H7 (cell line): Measurements from ENCODE around the gene VSNL1. TPM values are rescaled to one million over a fixed set of nuclear protein-coding genes. Genes with fewer than 3 reads are reported as not detected.

Experiments used
- DNase-seq: peaks from one replicate; pipeline ENCODE4 v3.0.0; 2012
- H3K27me3 ChIP-seq: 2 replicates; pipeline ENCODE4 v1.6.0; 2011; ENCODE audit warnings: mild to moderate bottlenecking, low read length; ENCODE audit not compliant: control insufficient read depth, insufficient read depth
- H3K36me3 ChIP-seq: replicated peaks from 2 replicates; pipeline ENCODE4 v1.5.1; 2011; ENCODE audit warnings: low read length; ENCODE audit not compliant: control insufficient read depth, insufficient read depth
- H3K4me3 ChIP-seq: 2 replicates; pipeline ENCODE4 v1.5.1; 2011; ENCODE audit warnings: low read depth, mild to moderate bottlenecking, control low read depth, low read length, moderate library complexity; ENCODE audit not compliant: insufficient read depth
- total RNA-seq: library from RNA; depleted of rRNA; stranded (reverse); fragments of >200 nt; shearing (Covaris generic); gene quantifications from 2 replicates; pipeline ENCODE4 v1.2.3, GENCODE V29; 2014

Gene VSNL1
- total RNA-seq, 1 experiment from 2014 or later: 34.8 TPM

GRCh38 chr2:17536416-17536815 lies 4.1 kb upstream of the VSNL1 start:
- DNase-seq: no peak
- Histone ChIP-seq H3K36me3 (no peaks in the 10 kb centered on the region), H3K27me3 (peaks cover 5% of the 10 kb centered on the region; the same call in 1 of the 2 replicates)

GRCh38 chr2:17538022-17538843 lies 2.3 kb upstream of the VSNL1 start:
- Histone ChIP-seq H3K4me3 (peak overlapping the region; percentile 67), H3K27me3 (peaks cover 5% of the 10 kb centered on the region; the same call in 1 of the 2 replicates), H3K36me3 (no peaks in the 10 kb centered on the region)
- DNase-seq: peak; percentile 38

More at GRCh38 chr2:17536416-17536815, 4.1 kb upstream of the VSNL1 start:
- no peak overlapping the region for H3K4me3 ChIP-seq

- peak overlapping the region; percentile 67 for H3K4me3 ChIP-seq
- H3K36me3 ChIP-seq: no peaks in the 10 kb centered on the region
- peaks cover 5% of the 10 kb centered on the region; the same call in 1 of the 2 replicates for H3K27me3 ChIP-seq
- DNase-seq: peak; percentile 72
Measured at GRCh38 chr2:17538844-17539554, 1.5 kb upstream of the VSNL1 start.

DNA sequence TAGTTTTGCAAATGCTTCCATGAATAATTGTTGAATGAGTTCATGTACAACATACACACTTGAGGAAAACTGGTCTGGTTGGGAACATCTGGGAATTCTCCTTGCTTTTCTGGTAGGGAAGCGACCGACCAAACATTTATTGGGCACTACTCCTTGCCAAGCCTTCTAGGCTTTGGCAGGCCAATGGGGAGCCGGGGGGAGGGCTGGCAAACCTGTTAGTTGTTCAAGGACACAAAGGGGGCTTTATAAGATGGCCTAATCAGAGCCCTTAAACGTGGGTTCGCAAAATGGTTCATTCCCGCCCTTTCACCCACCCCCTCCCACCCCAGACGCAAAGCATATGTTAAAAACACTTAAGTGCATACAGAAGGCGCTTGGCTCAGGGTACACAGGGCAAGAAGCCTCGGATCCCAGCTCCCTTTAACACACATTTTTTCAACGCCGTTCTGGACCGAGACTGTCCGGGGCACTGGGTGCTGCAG lies 844 bp upstream of the VSNL1 start:
- peak overlapping the region; percentile 67 for H3K4me3 ChIP-seq
- no peaks in the 10 kb centered on the region for H3K36me3 ChIP-seq
- peaks cover 5% of the 10 kb centered on the region; the same call in 1 of the 2 replicates for H3K27me3 ChIP-seq
- DNase-seq: peak; percentile 39

DNA sequence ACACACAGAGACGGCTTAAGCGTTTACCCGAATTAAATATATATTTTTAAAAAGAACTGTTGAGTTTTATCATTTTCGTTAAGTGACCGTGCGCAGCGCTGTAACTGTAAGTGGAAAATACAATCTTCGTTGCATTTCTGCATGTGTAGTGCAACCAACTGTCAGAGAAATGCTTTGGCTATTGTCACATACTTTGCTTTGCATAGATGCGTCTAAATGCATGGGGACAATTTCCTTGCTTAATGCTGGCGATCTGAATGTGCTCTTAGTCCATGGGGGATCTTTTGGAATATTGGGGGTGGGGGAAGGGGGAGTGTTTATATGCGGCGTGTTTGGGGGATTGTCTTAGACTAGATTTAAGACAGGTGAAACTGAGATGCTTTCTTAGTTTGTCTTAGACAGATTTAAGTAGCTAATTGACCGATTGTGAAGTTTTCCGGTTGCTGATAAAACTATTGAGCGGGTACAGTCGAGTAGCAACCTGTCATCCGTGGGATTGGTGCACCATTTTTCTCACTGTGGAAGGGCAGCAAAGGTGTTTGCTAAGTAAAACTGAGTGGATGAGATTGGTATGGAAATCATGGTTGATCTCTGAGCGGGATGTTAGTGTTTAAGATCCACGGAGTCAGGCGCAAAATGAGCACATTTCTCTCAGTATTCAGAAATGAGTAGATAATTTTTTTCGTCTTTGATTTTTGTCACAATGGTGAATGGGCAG lies 476 bp downstream of the VSNL1 start:
- peak overlapping the region; percentile 67 for H3K4me3 ChIP-seq
- H3K36me3 ChIP-seq: no peaks in the 10 kb centered on the region
- no peak for DNase-seq
- H3K27me3 ChIP-seq: peaks cover 5% of the 10 kb centered on the region; the same call in 1 of the 2 replicates

DNA sequence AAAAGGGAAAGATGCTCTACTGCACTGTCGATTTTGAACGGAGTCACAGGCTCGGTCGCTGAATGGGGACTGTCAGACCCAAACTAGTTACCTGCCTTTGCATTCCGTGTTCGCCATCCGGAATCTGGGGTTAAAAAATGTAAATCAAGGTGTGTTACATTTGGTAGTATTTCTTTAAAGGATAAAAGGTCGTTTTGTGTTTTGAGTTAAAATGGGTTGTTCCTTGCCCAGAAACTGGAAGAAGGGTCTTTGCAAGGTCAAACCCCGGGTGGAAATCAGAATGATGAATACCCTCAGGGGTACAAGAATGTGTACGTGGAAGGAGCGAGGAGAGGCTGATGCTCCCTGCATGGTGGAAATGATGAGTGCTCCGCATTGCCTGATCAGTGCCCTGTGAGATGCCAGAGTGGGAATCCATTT lies 1.0 kb downstream of the VSNL1 start:
- no peak for DNase-seq
- Histone ChIP-seq H3K36me3 (no peaks in the 10 kb centered on the region), H3K4me3 (peak overlapping the region; percentile 67), H3K27me3 (peaks cover 5% of the 10 kb centered on the region; the same call in 1 of the 2 replicates)

DNA sequence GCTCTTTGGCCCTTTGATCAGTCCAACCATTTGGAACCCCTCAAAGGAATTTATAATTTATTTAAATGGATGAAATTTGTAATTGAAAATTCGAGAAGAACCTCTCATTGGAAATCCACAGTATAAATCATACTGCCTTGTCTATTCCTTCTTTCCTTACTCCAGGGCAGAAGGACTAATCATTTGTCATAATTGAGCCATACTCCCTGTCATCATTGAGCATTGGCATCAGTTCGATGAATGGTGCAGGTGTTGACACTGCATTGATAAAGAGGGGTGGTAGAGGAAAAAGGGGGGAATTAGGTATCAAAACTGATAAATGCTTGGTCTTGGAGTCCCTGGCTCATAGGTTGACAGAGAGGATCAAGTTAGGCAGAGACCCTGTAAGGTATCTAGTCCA lies 2.0 kb downstream of the VSNL1 start:
- DNase-seq: no peak
- H3K36me3 ChIP-seq: no peaks in the 10 kb centered on the region
- H3K27me3 ChIP-seq: peaks cover 5% of the 10 kb centered on the region; the same call in 1 of the 2 replicates
- H3K4me3 ChIP-seq: no peak overlapping the region; the same call in 1 of the 2 replicates

GRCh38 chr2:17543131-17543660 lies 2.7 kb downstream of the VSNL1 start:
- DNase-seq: peak; percentile 20
- H3K36me3 ChIP-seq: no peaks in the 10 kb centered on the region
- peak overlapping the region; percentile 20 for H3K4me3 ChIP-seq
- no peaks in the 10 kb centered on the region; the same call in 1 of the 2 replicates for H3K27me3 ChIP-seq

- peak overlapping the region; percentile 20; the same call in 1 of the 2 replicates for H3K4me3 ChIP-seq
- peak; percentile 16 for DNase-seq
- H3K36me3 ChIP-seq: no peaks in the 10 kb centered on the region
- no peaks in the 10 kb centered on the region for H3K27me3 ChIP-seq
Measured at GRCh38 chr2:17543848-17544247, 3.4 kb downstream of the VSNL1 start.

DNA sequence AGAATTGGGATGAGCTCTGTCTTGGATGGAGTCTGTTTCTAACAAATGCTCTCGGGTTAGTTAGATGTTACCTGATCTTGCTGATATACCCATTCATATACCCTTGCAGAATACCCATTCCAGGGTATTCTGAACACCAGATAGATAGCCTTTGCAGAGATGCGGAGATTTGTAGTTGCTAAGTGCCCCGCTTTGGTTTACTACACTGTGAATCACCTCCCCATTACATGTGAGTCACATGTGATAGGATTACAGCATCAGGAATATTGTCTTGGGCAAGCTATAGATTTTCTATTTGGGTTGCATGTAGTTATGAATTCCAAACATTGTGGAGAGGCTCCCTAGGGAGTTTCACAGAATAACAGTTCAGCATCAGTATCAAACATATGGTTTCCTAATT lies 3.8 kb downstream of the VSNL1 start:
- no peak overlapping the region for H3K4me3 ChIP-seq
- DNase-seq: no peak
- no peaks in the 10 kb centered on the region for H3K36me3 ChIP-seq
- no peaks in the 10 kb centered on the region for H3K27me3 ChIP-seq

GRCh38 chr2:17545680-17546613 lies 5.5 kb downstream of the VSNL1 start:
- Histone ChIP-seq H3K4me3 (no peak overlapping the region), H3K27me3 (no peaks in the 10 kb centered on the region), H3K36me3 (no peaks in the 10 kb centered on the region)
- DNase-seq: no peak

DNA sequence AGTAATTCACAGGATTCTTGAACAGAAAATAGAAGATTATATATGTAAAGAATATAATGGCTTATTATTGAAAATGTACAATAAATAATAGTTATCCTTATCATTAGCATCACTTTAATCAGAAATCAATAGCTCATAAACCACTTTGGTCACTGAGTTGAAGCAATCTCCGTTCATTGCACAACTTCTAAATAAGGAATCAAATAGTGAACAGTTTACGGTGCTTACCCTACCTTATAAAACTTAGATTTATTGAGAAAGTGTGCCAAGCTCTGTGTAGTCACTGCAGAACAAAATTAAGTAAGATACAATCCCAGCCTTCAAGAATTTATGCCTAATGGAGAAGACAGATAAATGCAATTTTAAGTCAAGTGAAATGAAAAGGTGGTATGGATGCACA lies 6.7 kb downstream of the VSNL1 start:
- H3K27me3 ChIP-seq: no peaks in the 10 kb centered on the region
- no peaks in the 10 kb centered on the region for H3K36me3 ChIP-seq
- DNase-seq: no peak
- H3K4me3 ChIP-seq: no peak overlapping the region

- H3K36me3 ChIP-seq: no peaks in the 10 kb centered on the region
- no peak overlapping the region for H3K4me3 ChIP-seq
- no peaks in the 10 kb centered on the region for H3K27me3 ChIP-seq
- DNase-seq: no peak
Measured at GRCh38 chr2:17547737-17548136, 7.2 kb downstream of the VSNL1 start.
